ENCODE measurements around the gene LTF.

- TF ChIP-seq CTCF (IDR thresholded peaks at IDR 0.05) (no peak), POLR2A (IDR thresholded peaks at IDR 0.05) (no peak)
These were observed at the start of gene LTF for GRCh38 chr3:46464326-46465195.
